ENCODE measurements around the gene TIMM10B. TPM values are rescaled to one million over a fixed set of nuclear protein-coding genes. Genes with fewer than 3 reads are reported as not detected.

TIMM10B gene
- total and polyA plus RNA-seq, 2 donors (not counting 1 experiment from before 2014, with no cell fraction given) = 42.9 to 62.1 TPM

DNA sequence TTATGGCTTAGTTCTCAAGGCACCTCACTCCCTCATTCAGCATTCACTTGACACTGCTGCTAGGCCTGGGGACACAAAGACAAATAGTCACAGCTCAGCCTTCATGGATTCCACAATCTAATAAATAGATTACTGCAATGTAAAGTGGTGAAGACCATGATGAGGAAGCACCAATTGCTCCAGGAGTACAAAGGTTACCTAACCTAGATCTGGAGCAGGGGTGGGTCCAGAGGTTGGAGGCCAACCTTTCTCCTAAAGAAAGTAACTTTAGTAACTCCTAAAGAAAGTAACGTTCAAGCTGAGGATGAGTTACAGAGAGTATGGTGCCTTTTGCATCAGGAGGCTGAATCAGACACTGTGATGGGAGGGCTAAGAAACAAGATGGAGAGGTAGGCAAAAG is 11.7 kb upstream of the TIMM10B start:
- CTCF ChIA-PET = interaction anchor here (1.4 to 1.7 kb wide), 2 partner anchors 26 to 91 kb away, joined by 4 to 5 read pairs; no protein-coding TSS in a partner anchor
- Histone ChIP-seq H4K20me1 (ENCODE audit: control insufficient read depth, insufficient read depth, low read length, poor library complexity, severe bottlenecking) (no peaks in the 10 kb centered on the region), H3K4me1 (ENCODE audit: control insufficient read depth in 2 of 2, insufficient read depth in 2 of 2, low read length in 2 of 2) (peaks cover 8 to 17% of the 10 kb centered on the region in 2 donors), H3K27me3 (replicated peaks in 1 of 4; ENCODE audit: control extremely low read depth in 1 of 4, control insufficient read depth in 3 of 4, insufficient read depth in 4 of 4, low read length in 3 of 4) (peaks cover 0 to 5% (median 0%) of the 10 kb centered on the region in 4 experiments), H3K79me2 (ENCODE audit: control insufficient read depth, insufficient read depth, low read length) (no peaks in the 10 kb centered on the region), H3K9me3 (ENCODE audit: control extremely low read depth in 1 of 3, control insufficient read depth in 2 of 3, insufficient read depth in 1 of 3, low read length in 2 of 3) (no peaks in the 10 kb centered on the region), H3K4me2 (replicated peaks; ENCODE audit: low read depth, low read length, poor library complexity, severe bottlenecking) (no peak overlapping the region), H3K9ac (ENCODE audit: low read length) (no peak overlapping the region), H3K4me3 (ENCODE audit: control extremely low read depth in 1 of 5, extremely low read depth in 1 of 5, insufficient read depth in 1 of 5, low read depth in 2 of 5, low read length in 4 of 5) (no peak overlapping the region), H2AFZ (ENCODE audit: insufficient read depth, low read depth, low read length, poor library complexity, severe bottlenecking) (no peak overlapping the region), H3K27ac (ENCODE audit: low read length in 2 of 2) (no peak overlapping the region), H3K36me3 (replicated peaks in 1 of 2; ENCODE audit: control extremely low read depth in 1 of 2, control insufficient read depth in 1 of 2, extremely low read depth in 1 of 2, insufficient read depth in 2 of 2, low read length in 1 of 2) (peaks cover 0 to 3% of the 10 kb centered on the region in 2 experiments)
- no CpG with 5 or more reads among the region's 1 CpG for WGBS (ENCODE audit: insufficient coverage)
- Mint-ChIP-seq H3K4me1 (peaks cover 19% of the 10 kb centered on the region), H3K27ac (no peak overlapping the region), H3K27me3 (no peaks in the 10 kb centered on the region), H3K9me3 (ENCODE audit: insufficient read depth) (no peaks in the 10 kb centered on the region), H3K4me3 (no peak overlapping the region)
- no peak for DNase-seq
- POLR2A ChIA-PET = no interaction called here
- TF ChIP-seq EZH2 (IDR thresholded peaks at IDR 0.05; ENCODE audit: borderline replicate concordance, insufficient read depth, low read depth, low read length, poor library complexity, severe bottlenecking) = no peak
- TF ChIP-seq, protein P1, sequence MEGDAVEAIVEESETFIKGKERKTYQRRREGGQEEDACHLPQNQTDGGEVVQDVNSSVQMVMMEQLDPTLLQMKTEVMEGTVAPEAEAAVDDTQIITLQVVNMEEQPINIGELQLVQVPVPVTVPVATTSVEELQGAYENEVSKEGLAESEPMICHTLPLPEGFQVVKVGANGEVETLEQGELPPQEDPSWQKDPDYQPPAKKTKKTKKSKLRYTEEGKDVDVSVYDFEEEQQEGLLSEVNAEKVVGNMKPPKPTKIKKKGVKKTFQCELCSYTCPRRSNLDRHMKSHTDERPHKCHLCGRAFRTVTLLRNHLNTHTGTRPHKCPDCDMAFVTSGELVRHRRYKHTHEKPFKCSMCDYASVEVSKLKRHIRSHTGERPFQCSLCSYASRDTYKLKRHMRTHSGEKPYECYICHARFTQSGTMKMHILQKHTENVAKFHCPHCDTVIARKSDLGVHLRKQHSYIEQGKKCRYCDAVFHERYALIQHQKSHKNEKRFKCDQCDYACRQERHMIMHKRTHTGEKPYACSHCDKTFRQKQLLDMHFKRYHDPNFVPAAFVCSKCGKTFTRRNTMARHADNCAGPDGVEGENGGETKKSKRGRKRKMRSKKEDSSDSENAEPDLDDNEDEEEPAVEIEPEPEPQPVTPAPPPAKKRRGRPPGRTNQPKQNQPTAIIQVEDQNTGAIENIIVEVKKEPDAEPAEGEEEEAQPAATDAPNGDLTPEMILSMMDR (IDR thresholded peaks at IDR 0.05) = no peak
- ATAC-seq (ENCODE audit: low read depth) = no peak
- intact Hi-C loops (cut with micrococcal nuclease) = no loop called here

DNA sequence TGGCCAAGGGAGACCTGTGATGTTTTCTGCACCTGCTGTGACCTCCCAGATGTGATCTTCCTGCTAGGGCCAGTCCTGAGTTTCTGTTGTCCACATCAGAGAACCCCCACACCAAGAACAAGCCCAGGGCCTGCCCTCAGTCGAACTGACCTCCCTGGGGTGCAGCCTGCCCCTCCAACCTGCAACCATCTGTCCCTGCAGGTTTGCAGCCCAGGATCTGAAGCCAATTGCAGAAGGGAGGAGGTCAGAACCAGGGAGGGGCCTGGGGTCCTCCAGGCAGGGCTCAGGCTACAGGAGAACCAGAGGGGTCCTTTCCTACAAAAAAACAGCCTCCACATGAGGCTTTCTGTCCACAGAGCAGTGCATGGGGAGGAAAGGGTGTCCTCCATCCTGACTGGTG is 8.4 kb upstream of the TIMM10B start:
- Histone ChIP-seq H4K20me1 (ENCODE audit: control insufficient read depth, insufficient read depth, low read length, poor library complexity, severe bottlenecking) (no peaks in the 10 kb centered on the region), H2AFZ (ENCODE audit: insufficient read depth, low read depth, low read length, poor library complexity, severe bottlenecking) (peak overlapping the region; percentile 84), H3K27me3 (replicated peaks in 1 of 4; ENCODE audit: control extremely low read depth in 1 of 4, control insufficient read depth in 3 of 4, insufficient read depth in 4 of 4, low read length in 3 of 4) (peaks cover 0 to 5% (median 0%) of the 10 kb centered on the region in 4 experiments), H3K9ac (ENCODE audit: low read length) (no peak overlapping the region), H3K4me2 (replicated peaks; ENCODE audit: low read depth, low read length, poor library complexity, severe bottlenecking) (peak overlapping the region; percentile 90), H3K79me2 (ENCODE audit: control insufficient read depth, insufficient read depth, low read length) (no peaks in the 10 kb centered on the region), H3K4me3 (ENCODE audit: control extremely low read depth in 1 of 5, extremely low read depth in 1 of 5, insufficient read depth in 1 of 5, low read depth in 2 of 5, low read length in 4 of 5) (peak overlapping the region in 1 of 5 experiments; percentile 77), H3K36me3 (replicated peaks in 1 of 2; ENCODE audit: control extremely low read depth in 1 of 2, control insufficient read depth in 1 of 2, extremely low read depth in 1 of 2, insufficient read depth in 2 of 2, low read length in 1 of 2) (peaks cover 0 to 9% of the 10 kb centered on the region in 2 experiments), H3K27ac (ENCODE audit: low read length in 2 of 2) (no peak overlapping the region), H3K9me3 (ENCODE audit: control extremely low read depth in 1 of 3, control insufficient read depth in 2 of 3, insufficient read depth in 1 of 3, low read length in 2 of 3) (no peaks in the 10 kb centered on the region), H3K4me1 (ENCODE audit: control insufficient read depth in 2 of 2, insufficient read depth in 2 of 2, low read length in 2 of 2) (peaks cover 8 to 17% of the 10 kb centered on the region in 2 donors)
- DNase-seq = no peak
- Mint-ChIP-seq H3K27me3 (no peaks in the 10 kb centered on the region), H3K27ac (peak overlapping the region; percentile 63), H3K4me3 (peak overlapping the region; percentile 80), H3K9me3 (ENCODE audit: insufficient read depth) (no peaks in the 10 kb centered on the region), H3K4me1 (peaks cover 19% of the 10 kb centered on the region)
- ATAC-seq (ENCODE audit: low read depth) = no peak
- 83% methylated on average over 1 of the region's 1 CpG for WGBS (ENCODE audit: insufficient coverage)
- CTCF ChIA-PET = interaction anchor here (0.6 to 2.8 kb wide), 5 partner anchors 12 to 210 kb away, joined by 3 to 9 read pairs (median 4); partner anchors contain the start of gene MRPL17
- POLR2A ChIA-PET = interaction anchor here (0.7 to 1.0 kb wide), 2 partner anchors 83 to 145 kb away, joined by 4 read pairs; partner anchors contain the start of gene SMPD1
- intact Hi-C loops (cut with micrococcal nuclease) = loop anchor here (1.0 kb wide), 2 partner anchors 8 to 83 kb away; partner anchors contain the start of genes ARFIP2, SMPD1 and TIMM10B
- TF ChIP-seq EZH2 (IDR thresholded peaks at IDR 0.05; ENCODE audit: borderline replicate concordance, insufficient read depth, low read depth, low read length, poor library complexity, severe bottlenecking) = no peak
- TF ChIP-seq, protein P1 (IDR thresholded peaks at IDR 0.05) = no peak

Data from B cell (primary cell).